SK-N-DZ (cell line): ENCODE measurements around the gene CCDC39. TPM values are rescaled to one million over a fixed set of nuclear protein-coding genes. Genes with fewer than 3 reads are reported as not detected.
A peak's percentile ranks its signal among the peaks of the same experiment; 100 is the strongest.

Source experiments
- DNase-seq: peaks from one replicate; pipeline ENCODE4 v3.0.0-alpha.2; 2015; ENCODE audit warnings: low spot score
- polyA plus RNA-seq, 2 experiments: library from polyadenylated mRNA; depleted of rRNA; stranded (reverse); fragments of >200 nt; gene quantifications; 2 replicates each; pipeline ENCODE4 v1.2.3, GENCODE V29; 2014

The CCDC39 gene
- polyA plus RNA-seq (2014; cell fraction: cytosol; rRNA removed): 0.05 TPM in 1 of 2 replicates, not detected in the other
- polyA plus RNA-seq (2014; cell fraction: nucleus; rRNA removed): not detected in 2 replicates

- DNase-seq: peak; percentile 89
Observed at GRCh38 chr3:180679178-180680096, at the start of gene CCDC39. Gene CCDC39 (minus strand): TSS chr3:180679489. CDS start chr3:180679380, 109 bp downstream.

GRCh38 chr3:180720012-180720411 is 40.7 kb upstream of the CCDC39 start:
- DNase-seq: no peak

- DNase-seq: no peak
Observed at GRCh38 chr3:180707896-180708295, 28.6 kb upstream of the CCDC39 start.

GRCh38 chr3:180705619-180706018 is 26.3 kb upstream of the CCDC39 start:
- no peak for DNase-seq

- no peak for DNase-seq
Observed at GRCh38 chr3:180704532-180704931, 25.2 kb upstream of the CCDC39 start.

- DNase-seq: no peak
Observed at GRCh38 chr3:180700941-180701340, 21.7 kb upstream of the CCDC39 start.

GRCh38 chr3:180698760-180699270 is 19.5 kb upstream of the CCDC39 start:
- DNase-seq: no peak

- no peak for DNase-seq
Observed at GRCh38 chr3:180694321-180694720, 15.0 kb upstream of the CCDC39 start.

- DNase-seq: no peak
Observed at GRCh38 chr3:180693656-180694055, 14.4 kb upstream of the CCDC39 start.

- no peak for DNase-seq
Observed at GRCh38 chr3:180690061-180690460, 10.8 kb upstream of the CCDC39 start.

- DNase-seq: no peak
Observed at GRCh38 chr3:180684807-180685206, 5.5 kb upstream of the CCDC39 start.

GRCh38 chr3:180683816-180684215 is 4.5 kb upstream of the CCDC39 start:
- DNase-seq: no peak

- DNase-seq: peak; percentile 69
Observed at GRCh38 chr3:180680097-180680430, 775 bp upstream of the CCDC39 start.

- DNase-seq: no peak
Observed at GRCh38 chr3:180678231-180678630, 1.1 kb downstream of the CCDC39 start.

GRCh38 chr3:180661444-180661843 is 17.8 kb downstream of the CCDC39 start:
- no peak for DNase-seq

- no peak for DNase-seq
Observed at GRCh38 chr3:180657094-180657493, 22.2 kb downstream of the CCDC39 start.

- no peak for DNase-seq
Observed at GRCh38 chr3:180656406-180656805, 22.9 kb downstream of the CCDC39 start.

GRCh38 chr3:180646187-180646790 is 33.0 kb downstream of the CCDC39 start:
- DNase-seq: no peak

GRCh38 chr3:180640987-180641386 is 38.3 kb downstream of the CCDC39 start:
- DNase-seq: no peak

- DNase-seq: peak; percentile 13
Observed at GRCh38 chr3:180633722-180634121, 45.6 kb downstream of the CCDC39 start.

- DNase-seq: no peak
Observed at GRCh38 chr3:180631317-180631716, 48.0 kb downstream of the CCDC39 start.

GRCh38 chr3:180630371-180630770 is 48.9 kb downstream of the CCDC39 start:
- DNase-seq: no peak

GRCh38 chr3:180626844-180627243 is 52.4 kb downstream of the CCDC39 start:
- no peak for DNase-seq
